RKO (cell line): ENCODE data around the gene SEMA5A.

Experiments used
- DNase-seq: peaks from one replicate; pipeline ENCODE4 v3.0.0-alpha.2; 2016; ENCODE audit warnings: low spot score

The SEMA5A gene

DNA sequence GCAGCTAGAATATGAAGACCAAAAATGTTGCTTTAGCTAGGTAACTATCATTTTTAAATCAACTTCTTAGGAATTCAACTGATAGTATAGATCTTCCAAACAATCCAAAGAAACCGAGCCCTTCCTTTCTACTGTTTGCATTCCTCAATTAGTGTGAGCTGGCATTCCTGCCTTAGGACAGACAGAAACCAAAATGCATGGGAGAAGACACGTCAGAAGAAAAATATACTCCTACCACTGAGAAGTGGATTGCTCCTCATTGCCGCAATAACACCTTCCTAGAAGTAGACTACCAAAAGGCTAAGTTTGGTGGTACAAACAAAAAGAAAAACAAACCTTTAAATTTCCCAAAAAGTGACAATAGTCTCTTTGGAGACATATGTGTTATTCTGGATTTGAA, 440.0 kb downstream of the SEMA5A start:
- DNase-seq = no peak

GRCh38 chr5:9104571-9105339, 441.1 kb downstream of the SEMA5A start:
- DNase-seq = no peak

- DNase-seq = no peak
Measured at GRCh38 chr5:9103290-9103689, 442.6 kb downstream of the SEMA5A start.

- DNase-seq = no peak
Measured at GRCh38 chr5:9099689-9100088, 446.2 kb downstream of the SEMA5A start.

GRCh38 chr5:9098990-9099389, 446.9 kb downstream of the SEMA5A start:
- DNase-seq = no peak

- no peak for DNase-seq
Measured at GRCh38 chr5:9094582-9094981, 451.3 kb downstream of the SEMA5A start.

GRCh38 chr5:9091896-9092662, 453.8 kb downstream of the SEMA5A start:
- no peak for DNase-seq

GRCh38 chr5:9090381-9091026, 455.4 kb downstream of the SEMA5A start:
- no peak for DNase-seq

DNA sequence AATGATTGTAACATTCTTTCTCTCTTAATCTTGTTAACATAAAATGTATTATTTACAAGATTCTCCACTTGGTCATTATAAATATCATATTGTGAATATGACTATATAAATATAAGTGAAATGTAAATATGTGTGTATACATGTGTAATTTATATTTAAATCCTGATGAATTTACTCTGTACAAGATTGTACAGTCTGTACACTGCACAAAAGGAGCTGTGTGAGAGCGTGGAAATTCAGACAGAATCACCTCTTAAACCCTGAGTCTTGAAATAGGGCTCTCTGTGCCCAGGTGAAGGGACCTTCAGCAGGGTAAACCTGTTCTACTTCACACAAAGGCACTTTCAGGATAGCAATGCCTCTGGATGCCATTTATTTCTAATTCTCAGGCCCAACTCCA, 456.0 kb downstream of the SEMA5A start:
- DNase-seq = no peak

- no peak for DNase-seq
Measured at GRCh38 chr5:9082996-9083395, 462.9 kb downstream of the SEMA5A start.

- no peak for DNase-seq
Measured at GRCh38 chr5:9072701-9073100, 473.2 kb downstream of the SEMA5A start.

DNA sequence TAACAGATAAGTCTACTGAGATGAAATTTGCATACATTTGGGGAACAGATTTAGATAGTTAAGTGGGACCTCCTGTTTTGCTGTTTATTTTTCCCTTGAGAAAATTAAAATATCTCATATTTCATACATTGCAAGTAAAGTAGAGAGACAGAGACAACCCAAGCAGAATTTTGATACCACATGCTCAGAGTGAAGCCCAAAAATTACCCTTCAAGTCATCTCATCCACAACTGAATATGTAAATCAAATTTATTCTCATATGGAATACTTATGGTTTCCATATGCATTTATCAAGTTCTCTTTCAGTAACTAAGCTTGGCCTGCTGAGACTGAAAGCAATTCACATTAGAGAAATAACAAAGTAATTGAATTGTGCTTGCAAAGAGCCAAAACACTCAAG, 474.4 kb downstream of the SEMA5A start:
- no peak for DNase-seq

DNA sequence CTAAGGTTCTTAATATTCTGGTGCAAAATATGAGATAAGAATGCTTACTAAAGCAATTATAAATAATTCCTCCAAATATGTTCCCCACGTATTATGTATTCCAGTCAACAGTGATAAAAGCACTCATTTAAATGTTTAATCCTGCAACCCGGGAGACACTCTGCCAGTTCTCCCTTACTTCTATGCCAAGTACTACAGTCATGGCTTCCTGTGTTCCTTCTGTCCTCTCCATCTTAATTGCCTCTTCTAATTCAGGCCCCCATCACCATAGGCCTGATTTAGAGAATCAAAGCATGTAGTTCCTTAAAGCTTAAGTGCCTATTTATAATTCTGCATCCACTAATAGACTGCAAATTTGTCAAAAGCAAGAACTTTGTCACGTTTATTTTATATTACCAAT, 474.8 kb downstream of the SEMA5A start:
- no peak for DNase-seq

DNA sequence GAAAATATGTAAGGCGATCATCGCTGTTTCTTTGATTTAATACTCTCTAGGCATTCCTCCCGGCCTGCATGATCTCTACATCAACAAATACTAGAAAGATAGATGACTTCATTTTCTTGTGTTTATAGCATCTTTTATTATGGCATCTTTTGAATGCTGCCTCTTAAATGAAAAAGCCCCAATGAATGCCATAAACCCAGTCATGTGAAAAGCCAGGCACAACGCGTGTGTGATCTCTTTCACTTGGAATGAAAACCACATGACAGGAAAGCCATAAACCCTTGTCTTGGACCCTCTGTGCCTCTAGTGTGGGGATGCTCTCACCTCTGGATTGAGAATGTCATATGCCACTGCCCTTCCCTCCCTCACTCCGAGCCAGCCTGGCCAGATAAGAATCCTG, 476.2 kb downstream of the SEMA5A start:
- DNase-seq = no peak

DNA sequence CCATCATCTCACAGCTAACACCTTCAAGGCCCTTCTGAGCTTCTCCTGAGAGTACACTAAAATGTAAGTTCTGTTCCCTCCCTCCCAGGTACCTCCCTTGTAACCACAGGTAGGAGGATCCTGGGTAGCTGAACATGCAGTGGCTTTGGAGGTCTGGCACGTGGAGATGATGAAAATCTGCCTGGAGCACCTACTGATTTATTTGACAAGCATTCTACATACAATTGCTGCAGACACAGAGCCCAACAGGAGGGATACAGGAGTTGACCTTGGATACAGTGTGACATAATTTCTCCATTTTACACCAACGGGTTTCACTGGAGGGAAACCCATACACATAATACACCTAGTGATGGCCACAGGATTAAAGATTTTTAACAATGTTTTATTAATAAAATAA, 478.7 kb downstream of the SEMA5A start:
- DNase-seq = no peak

GRCh38 chr5:9066349-9066748, 479.5 kb downstream of the SEMA5A start:
- no peak for DNase-seq

GRCh38 chr5:9063615-9064245, 482.1 kb downstream of the SEMA5A start:
- no peak for DNase-seq

DNA sequence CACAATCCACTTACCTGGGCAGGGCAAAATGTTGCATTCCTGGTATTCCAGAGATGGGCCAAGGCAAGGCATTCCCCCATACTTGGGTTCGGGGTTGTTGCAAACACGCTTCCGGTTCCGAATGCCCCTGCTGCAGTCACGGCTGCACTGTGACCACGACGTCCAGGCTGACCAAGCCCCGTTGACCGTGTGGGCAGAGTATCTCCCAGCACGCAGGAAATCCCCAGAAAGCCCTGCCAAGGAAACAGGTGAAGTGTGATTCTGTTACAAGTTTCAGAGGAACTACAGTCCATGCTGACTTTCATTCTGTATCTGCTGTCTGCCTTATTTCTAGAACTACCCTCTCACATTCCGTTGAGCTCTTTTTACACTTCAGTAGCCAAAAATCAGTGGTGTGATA, 483.0 kb downstream of the SEMA5A start:
- no peak for DNase-seq

- peak; percentile 89 for DNase-seq
Measured at GRCh38 chr5:9059920-9060691, 485.8 kb downstream of the SEMA5A start.

DNA sequence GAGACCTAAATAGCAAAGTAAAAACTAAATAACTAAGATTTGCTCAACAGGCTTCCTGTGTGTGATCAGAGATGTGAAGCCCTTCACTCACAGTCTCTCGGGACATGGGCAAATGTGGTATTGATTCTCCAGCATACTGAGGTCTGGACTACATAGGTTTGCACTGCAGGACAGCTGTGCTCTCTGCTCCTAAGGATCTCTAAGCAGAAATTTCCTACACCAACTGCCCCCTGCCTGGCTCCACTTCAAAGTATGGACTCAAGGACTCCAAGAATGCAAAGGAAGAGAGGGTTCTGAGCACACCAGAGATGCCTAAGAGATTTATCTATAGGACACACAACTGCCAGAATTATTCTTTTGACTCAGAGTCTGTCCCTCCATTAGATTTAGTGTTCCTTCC, 487.2 kb downstream of the SEMA5A start:
- DNase-seq = no peak

- DNase-seq = no peak
Measured at GRCh38 chr5:9058161-9058560, 487.7 kb downstream of the SEMA5A start.
